ENCODE measurements around the gene TMEM74B.

The TMEM74B gene

DNA sequence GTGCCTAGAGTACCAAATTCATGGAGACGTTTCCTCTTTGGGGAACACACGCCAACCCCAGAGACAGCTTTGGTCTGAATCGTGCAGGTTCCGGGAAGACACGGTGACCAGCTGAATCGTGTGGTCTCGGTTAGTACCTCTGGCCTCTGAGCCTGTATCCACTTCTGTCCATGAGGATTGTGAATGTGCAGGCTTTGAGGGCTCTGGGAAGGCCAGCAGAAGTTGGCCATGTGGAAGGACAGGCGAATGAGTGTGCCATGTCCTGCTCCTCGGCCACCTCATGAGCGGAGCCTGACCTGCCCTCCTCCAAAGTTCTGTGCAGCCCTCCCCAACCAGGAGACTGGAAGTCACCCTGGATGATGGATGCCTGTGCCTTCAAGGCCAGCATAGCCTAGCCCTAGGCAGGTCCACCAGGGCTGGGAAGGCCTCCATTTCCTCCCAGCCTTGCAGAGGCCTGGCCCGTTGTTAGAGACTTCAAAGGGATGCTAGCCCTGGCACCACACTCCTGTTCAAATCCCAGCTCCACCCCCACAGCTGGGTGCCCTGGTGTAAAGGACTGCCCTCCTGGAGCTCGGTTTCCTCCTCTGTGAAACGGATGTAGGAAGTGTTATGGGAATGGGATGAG is 1.7 kb upstream of the TMEM74B start:
- Histone ChIP-seq H3K4me3 (ENCODE audit: severe bottlenecking) (no peak overlapping the region), H3K4me1 (ENCODE audit: insufficient read depth, poor library complexity, severe bottlenecking) (no peaks in the 10 kb centered on the region), H3K9me3 (ENCODE audit: severe bottlenecking) (no peaks in the 10 kb centered on the region), H3K27ac (ENCODE audit: poor library complexity, severe bottlenecking) (no peak overlapping the region), H3K27me3 (ENCODE audit: insufficient read depth, poor library complexity, severe bottlenecking) (peaks cover 36% of the 10 kb centered on the region), H3K36me3 (ENCODE audit: low read depth) (no peaks in the 10 kb centered on the region)
- TF ChIP-seq CTCF (IDR thresholded peaks at IDR 0.05; ENCODE audit: poor library complexity, severe bottlenecking) = no peak
- no peak for DNase-seq (ENCODE audit: low spot score)
- ATAC-seq (ENCODE audit: low read depth) = no peak

DNA sequence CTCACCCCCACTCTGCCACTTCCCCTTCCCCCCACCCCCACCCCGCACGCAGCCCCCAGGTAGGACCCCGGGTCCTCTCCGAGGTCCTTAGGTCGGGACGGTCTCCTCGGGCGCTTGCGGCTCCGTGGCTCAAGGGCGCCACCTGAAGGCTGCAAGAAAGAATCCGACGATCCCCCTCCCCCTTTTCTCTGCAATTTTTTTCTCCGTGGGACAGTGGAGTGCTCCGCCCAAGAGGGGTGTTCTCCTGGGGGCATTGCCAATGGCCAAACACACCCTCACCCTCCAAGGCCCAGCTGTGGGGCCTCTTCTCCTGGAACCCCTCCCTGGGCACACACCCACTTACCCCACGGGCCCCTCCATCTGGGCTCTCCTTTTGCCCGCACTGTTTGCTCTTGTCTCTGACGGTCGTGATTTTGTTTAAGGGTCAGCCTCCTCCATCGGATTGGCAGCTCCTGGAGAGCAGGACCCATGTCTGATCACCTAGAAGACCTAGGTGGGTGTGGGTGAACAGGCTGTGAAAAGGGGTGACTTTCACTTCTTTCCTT is 1.1 kb upstream of the TMEM74B start:
- no peaks in the 10 kb centered on the region for H3K9me3 ChIP-seq (ENCODE audit: severe bottlenecking)
- peak overlapping the region; percentile 26 for H3K4me3 ChIP-seq (ENCODE audit: severe bottlenecking)
- no peak for DNase-seq (ENCODE audit: low spot score)
- peaks cover 36% of the 10 kb centered on the region for H3K27me3 ChIP-seq (ENCODE audit: insufficient read depth, poor library complexity, severe bottlenecking)
- TF ChIP-seq CTCF (IDR thresholded peaks at IDR 0.05; ENCODE audit: poor library complexity, severe bottlenecking) = peak; percentile 83
- no peaks in the 10 kb centered on the region for H3K4me1 ChIP-seq (ENCODE audit: insufficient read depth, poor library complexity, severe bottlenecking)
- peak; percentile 62 for ATAC-seq (ENCODE audit: low read depth)
- no peaks in the 10 kb centered on the region for H3K36me3 ChIP-seq (ENCODE audit: low read depth)
- H3K27ac ChIP-seq (ENCODE audit: poor library complexity, severe bottlenecking) = no peak overlapping the region

DNA sequence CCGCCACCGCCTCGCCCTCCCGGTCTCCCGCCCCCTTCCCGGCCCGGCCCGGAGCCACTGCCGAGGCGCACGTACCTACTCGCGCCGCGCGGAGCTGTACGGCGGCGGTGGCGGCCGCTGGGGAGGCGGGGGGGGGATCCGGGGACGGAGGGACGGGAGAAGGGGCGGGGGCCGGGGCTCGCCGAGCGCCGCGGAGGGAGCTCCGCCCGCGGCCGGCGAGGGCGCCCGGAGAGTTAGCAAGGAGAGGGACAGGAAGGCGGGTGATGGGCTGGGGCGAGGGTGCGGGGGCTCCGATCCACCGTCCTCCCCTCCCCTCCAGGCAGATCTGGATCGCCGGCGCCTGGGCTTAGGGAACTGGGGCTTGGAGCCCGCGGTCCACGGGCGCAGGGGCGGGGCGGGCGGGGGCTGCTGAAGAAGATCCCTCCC is 548 bp upstream of the TMEM74B start:
- H3K27me3 ChIP-seq (ENCODE audit: insufficient read depth, poor library complexity, severe bottlenecking) = peaks cover 36% of the 10 kb centered on the region
- peak overlapping the region; percentile 26 for H3K4me3 ChIP-seq (ENCODE audit: severe bottlenecking)
- DNase-seq (ENCODE audit: low spot score) (no peak), ATAC-seq (ENCODE audit: low read depth) (peak; percentile 24)
- H3K27ac ChIP-seq (ENCODE audit: poor library complexity, severe bottlenecking) = no peak overlapping the region
- no peaks in the 10 kb centered on the region for H3K36me3 ChIP-seq (ENCODE audit: low read depth)
- no peaks in the 10 kb centered on the region for H3K9me3 ChIP-seq (ENCODE audit: severe bottlenecking)
- H3K4me1 ChIP-seq (ENCODE audit: insufficient read depth, poor library complexity, severe bottlenecking) = no peaks in the 10 kb centered on the region
- TF ChIP-seq CTCF (IDR thresholded peaks at IDR 0.05; ENCODE audit: poor library complexity, severe bottlenecking) = no peak

DNA sequence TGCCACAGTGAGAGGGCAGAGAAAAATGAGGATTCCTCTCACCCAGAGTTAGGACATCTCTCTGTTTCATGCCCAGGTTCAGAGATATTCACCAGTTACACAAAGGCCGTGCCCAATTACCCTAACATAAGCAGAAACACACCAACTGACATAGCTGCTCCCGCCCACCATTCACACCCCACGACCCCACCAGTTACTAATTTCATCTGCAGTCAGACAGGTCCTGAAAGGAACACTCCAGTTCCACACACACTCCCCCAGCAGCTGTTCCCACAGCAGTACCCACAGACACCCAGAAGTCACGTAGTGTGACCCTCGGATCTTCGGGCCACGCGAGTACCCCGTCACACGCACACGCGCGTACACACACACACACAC is 532 bp downstream of the TMEM74B start:
- ATAC-seq (ENCODE audit: low read depth) (no peak), DNase-seq (ENCODE audit: low spot score) (no peak)
- TF ChIP-seq CTCF (IDR thresholded peaks at IDR 0.05; ENCODE audit: poor library complexity, severe bottlenecking) = no peak
- Histone ChIP-seq H3K36me3 (ENCODE audit: low read depth) (no peaks in the 10 kb centered on the region), H3K27me3 (ENCODE audit: insufficient read depth, poor library complexity, severe bottlenecking) (peaks cover 35% of the 10 kb centered on the region), H3K27ac (ENCODE audit: poor library complexity, severe bottlenecking) (no peak overlapping the region), H3K4me3 (ENCODE audit: severe bottlenecking) (no peak overlapping the region), H3K4me1 (ENCODE audit: insufficient read depth, poor library complexity, severe bottlenecking) (no peaks in the 10 kb centered on the region), H3K9me3 (ENCODE audit: severe bottlenecking) (no peaks in the 10 kb centered on the region)

GRCh38 chr20:1183153-1183552 is 1.6 kb downstream of the TMEM74B start:
- Histone ChIP-seq H3K36me3 (ENCODE audit: low read depth) (no peaks in the 10 kb centered on the region), H3K9me3 (ENCODE audit: severe bottlenecking) (no peaks in the 10 kb centered on the region), H3K4me3 (ENCODE audit: severe bottlenecking) (no peak overlapping the region), H3K27ac (ENCODE audit: poor library complexity, severe bottlenecking) (no peak overlapping the region), H3K27me3 (ENCODE audit: insufficient read depth, poor library complexity, severe bottlenecking) (peaks cover 33% of the 10 kb centered on the region), H3K4me1 (ENCODE audit: insufficient read depth, poor library complexity, severe bottlenecking) (no peaks in the 10 kb centered on the region)
- TF ChIP-seq CTCF (IDR thresholded peaks at IDR 0.05; ENCODE audit: poor library complexity, severe bottlenecking) = no peak
- ATAC-seq (ENCODE audit: low read depth) (no peak), DNase-seq (ENCODE audit: low spot score) (no peak)
